Testis (tissue), 2 donors: ENCODE data around the gene ERBB4.

Experiments
- CTCF ChIP-seq, 3 experiments: fragments of 450-650 bp in 2 of 3; fragments of 200-600 bp in 1 of 3; sonication (generic) in 1 of 3; IDR thresholded peaks; one replicate each; pipeline ENCODE4 v1.5.1; 2016 to 2019; ENCODE audit warnings: antibody characterized with exemption in 3 of 3, mild to moderate bottlenecking in 2 of 3, moderate library complexity in 1 of 3
- POLR2A ChIP-seq: fragments of 450-650 bp; IDR thresholded peaks from one replicate; pipeline ENCODE4 v1.6.1; 2017; ENCODE audit warnings: antibody characterized with exemption, mild to moderate bottlenecking, moderate library complexity

GRCh38 chr2:212028798-212029394 lies 509.7 kb downstream of the ERBB4 start:
- TF ChIP-seq CTCF (IDR thresholded peaks at IDR 0.05) (no peak), POLR2A (no peak)
